OCI-LY3 (cell line): ENCODE data around the gene MPPED1.

Experiments used
- CTCF ChIP-seq: fragments of 200-600, 300-600 bp; sonication (generic); IDR thresholded peaks from 2 replicates; pipeline ENCODE4 v1.5.1; 2014; ENCODE audit warnings: antibody characterized with exemption, low read length, low read depth
- EZH2phosphoT487 ChIP-seq: fragments of 200-600 bp; shearing (Covaris generic); IDR thresholded peaks from 2 replicates; pipeline ENCODE4 v1.6.1; 2018; ENCODE audit warnings: antibody characterized with exemption, mixed run types, low read depth

GRCh38 chr22:43449205-43449830, 37.5 kb downstream of the MPPED1 start:
- no peak for TF ChIP-seq CTCF
- no peak for TF ChIP-seq EZH2phosphoT487
